Lower lobe of right lung (tissue), 2 donors: ENCODE results near the gene INHBE. TPM values are rescaled to one million over a fixed set of nuclear protein-coding genes. Genes with fewer than 3 reads are reported as not detected.
"Not testable (repeated sequence)": the region's sequence is repeated elsewhere in the genome, so short reads cannot be mapped to it uniquely, and the experiment has no call there.

Experiments used
- ATAC-seq, 2 donors: fragments of 200-7000 bp; cut with Tn5 transposase; one replicate each; pipeline ENCODE4 v1.9.1; 2020 to 2022; ENCODE audit warnings: mild to moderate bottlenecking in 2 of 2, moderate library complexity in 2 of 2
- DNase-seq: peaks from one replicate; pipeline ENCODE4 v3.0.0-alpha.2; 2020
- H3K27ac ChIP-seq: fragments of 200-600 bp; one replicate; pipeline ENCODE4 v1.8.0; 2022
- H3K27me3 ChIP-seq: fragments of 200-600 bp; one replicate; pipeline ENCODE4 v1.8.0; 2022; ENCODE audit warnings: low read depth
- H3K36me3 ChIP-seq: fragments of 200-600 bp; one replicate; pipeline ENCODE4 v1.8.0; 2022; ENCODE audit warnings: mild to moderate bottlenecking
- H3K4me1 ChIP-seq: fragments of 200-600 bp; one replicate; pipeline ENCODE4 v1.8.0; 2022
- H3K4me3 ChIP-seq: fragments of 200-600 bp; one replicate; pipeline ENCODE4 v1.8.0; 2022; ENCODE audit warnings: mild to moderate bottlenecking
- H3K9me3 ChIP-seq: fragments of 200-600 bp; one replicate; pipeline ENCODE4 v1.8.0; 2022
- CTCF ChIP-seq: fragments of 200-600 bp; IDR thresholded peaks from one replicate; pipeline ENCODE4 v1.8.0; 2022; ENCODE audit warnings: antibody characterized with exemption, mild to moderate bottlenecking
- intact Hi-C: fragments of 100-400 bp; cut with DNase I; formaldehyde crosslinking; loops from one replicate; pipeline ENCODE4 v1.11.0; 2022
- total RNA-seq: library from RNA; stranded (reverse); fragmentation: NEBNext Ultra II Directional; extraction: Animal tissue kit (Norgen Biotek cat#: 25700); gene quantifications from one replicate; pipeline ENCODE4 v1.2.1, GENCODE V29; 2021
- donor health status: DM: no; HTN: yes; CAD: no; lungs with severe emphysema.

Gene INHBE
- total RNA-seq, 1 donor from 2014 or later = not detected

- TF ChIP-seq CTCF = no peak
- DNase-seq (no peak), ATAC-seq (no peak)
- intact Hi-C loops = no loop called here
- H3K4me3 ChIP-seq = no peak overlapping the region
- no peaks in the 10 kb centered on the region for H3K36me3 ChIP-seq
- H3K27ac ChIP-seq = no peak overlapping the region
- H3K9me3 ChIP-seq = no peaks in the 10 kb centered on the region
- H3K4me1 ChIP-seq = peaks cover 6% of the 10 kb centered on the region
- H3K27me3 ChIP-seq = no peaks in the 10 kb centered on the region
These were observed 19.8 kb upstream of the INHBE start for GRCh38 chr12:57435293-57435692.

DNA sequence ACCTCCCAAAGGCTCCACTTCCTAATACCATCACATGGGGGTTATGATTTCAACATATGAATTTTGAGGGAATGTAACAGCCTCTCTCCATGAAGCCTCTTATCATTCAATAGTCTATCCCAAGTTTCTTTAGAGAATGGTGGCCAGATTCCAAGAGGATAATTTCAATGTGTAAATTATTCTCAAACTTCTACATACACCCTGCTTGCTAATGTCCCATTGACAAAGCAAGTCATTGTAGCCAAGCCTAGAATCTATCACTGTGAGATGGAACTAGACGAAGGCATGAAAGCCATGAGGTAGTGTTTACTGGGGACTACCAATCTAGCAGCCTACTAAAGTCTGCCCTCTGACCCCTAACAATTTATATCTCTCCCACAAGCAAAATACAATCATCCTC is 16.7 kb upstream of the INHBE start:
- Histone ChIP-seq H3K27ac (no peak overlapping the region), H3K4me3 (no peak overlapping the region), H3K4me1 (no peaks in the 10 kb centered on the region), H3K9me3 (no peaks in the 10 kb centered on the region), H3K27me3 (no peaks in the 10 kb centered on the region), H3K36me3 (no peaks in the 10 kb centered on the region)
- ATAC-seq = no peak
- intact Hi-C loops = no loop called here
- DNase-seq = no peak
- TF ChIP-seq CTCF = no peak

DNA sequence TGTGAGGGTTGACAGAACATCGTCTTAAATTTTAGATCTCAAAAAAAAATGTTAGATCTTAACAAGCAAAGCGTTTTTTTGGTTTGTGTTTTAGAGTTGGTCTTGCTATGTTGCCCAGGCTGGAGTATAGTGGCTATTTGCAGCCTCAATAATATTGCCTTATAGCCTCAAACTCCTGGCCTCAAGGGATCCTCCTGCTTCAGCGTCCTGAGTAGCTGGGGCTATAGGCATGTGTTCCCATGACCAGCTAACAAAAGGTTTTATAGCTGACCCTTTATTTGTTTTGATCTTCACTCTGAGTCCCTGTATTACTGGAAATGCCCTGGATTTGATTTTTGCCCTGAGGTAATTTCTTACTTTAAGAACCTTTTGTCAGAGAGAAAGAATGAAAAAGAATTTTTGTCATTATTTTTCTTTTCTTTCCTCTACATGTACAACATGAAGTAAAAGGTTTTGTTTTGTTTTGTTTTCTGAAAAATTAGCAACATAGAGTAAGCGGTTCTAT is 15.3 kb upstream of the INHBE start:
- H3K27me3 ChIP-seq = no peaks in the 10 kb centered on the region
- DNase-seq = no peak
- no peak for TF ChIP-seq CTCF
- ATAC-seq = no peak
- intact Hi-C loops = no loop called here
- H3K9me3 ChIP-seq = no peaks in the 10 kb centered on the region
- H3K4me3 ChIP-seq = no peak overlapping the region
- H3K27ac ChIP-seq = no peak overlapping the region
- no peaks in the 10 kb centered on the region for H3K36me3 ChIP-seq
- H3K4me1 ChIP-seq = no peaks in the 10 kb centered on the region

GRCh38 chr12:57441393-57441792 is 13.7 kb upstream of the INHBE start:
- H3K9me3 ChIP-seq, DNase-seq, intact Hi-C loops: not testable (repeated sequence)

DNA sequence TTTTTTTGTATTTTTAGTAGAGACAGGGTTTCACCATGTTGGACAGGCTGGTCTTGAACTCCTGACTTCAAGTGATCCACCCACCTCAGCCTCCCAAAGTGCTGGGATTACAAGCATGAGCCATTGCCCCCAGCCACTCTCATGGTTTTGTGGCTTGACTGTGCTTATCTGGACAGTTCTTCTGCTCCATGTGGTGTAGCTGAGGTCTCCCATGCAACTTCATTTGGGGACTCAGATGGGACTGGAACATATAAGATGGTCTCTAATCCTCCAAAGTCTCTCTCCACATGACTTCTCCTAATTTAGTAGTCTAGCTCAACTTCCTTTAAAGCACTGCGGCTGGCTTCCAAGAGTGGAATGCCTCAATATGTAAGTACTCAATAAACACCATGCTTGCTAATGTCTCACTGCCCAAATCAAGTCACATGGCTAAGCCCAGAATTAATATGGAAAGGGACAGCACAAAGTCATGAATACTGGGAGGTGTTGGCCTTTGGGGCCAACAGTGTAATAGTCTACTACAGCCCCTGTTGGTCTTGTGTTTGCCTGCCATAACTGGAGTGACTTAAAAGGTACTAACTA is 13.2 kb upstream of the INHBE start:
- no peak for ATAC-seq
- no peak for DNase-seq
- intact Hi-C loops = no loop called here

More at GRCh38 chr12:57441393-57441792, 13.7 kb upstream of the INHBE start:
- not testable (repeated sequence) for ATAC-seq, H3K27ac ChIP-seq, H3K36me3 ChIP-seq, H3K27me3 ChIP-seq, H3K4me1 ChIP-seq, H3K4me3 ChIP-seq

GRCh38 chr12:57444337-57444736 is 10.8 kb upstream of the INHBE start:
- H3K9me3 ChIP-seq, H3K4me1 ChIP-seq, H3K27me3 ChIP-seq, intact Hi-C loops, H3K27ac ChIP-seq, H3K36me3 ChIP-seq, H3K4me3 ChIP-seq, ATAC-seq, DNase-seq: not testable (repeated sequence)

More for the DNA sequence above, 13.2 kb upstream of the INHBE start:
- no peaks in the 10 kb centered on the region for H3K9me3 ChIP-seq
- no peaks in the 10 kb centered on the region for H3K36me3 ChIP-seq
- no peak overlapping the region for H3K4me3 ChIP-seq
- H3K27me3 ChIP-seq = no peaks in the 10 kb centered on the region
- no peak for TF ChIP-seq CTCF
- no peak overlapping the region for H3K27ac ChIP-seq
- H3K4me1 ChIP-seq = no peaks in the 10 kb centered on the region
